OCI-LY7 (cell line): ENCODE measurements around the gene CUZD1. TPM values are rescaled to one million over a fixed set of nuclear protein-coding genes. Genes with fewer than 3 reads are reported as not detected.

Experiments
- BruUV-seq: library from RNA; stranded (reverse); fragments of 400-500 nt; replicated peaks from 2 replicates; lab custom pipeline; 2021; lab: Mats Ljungman, UMichigan
- CTCF ChIA-PET: fragments of 300-600 bp; sonication (Branson Sonifier 250); formaldehyde crosslinking; loops from one replicate; lab custom pipeline; 2022; ENCODE audit warnings: antibody characterized with exemption; ENCODE audit not compliant: unreplicated experiment; lab: Charles Lee
- POLR2A ChIA-PET: fragments of 300-600 bp; sonication (Branson Sonifier 250); formaldehyde crosslinking; loops from one replicate; lab custom pipeline; 2022; ENCODE audit warnings: antibody characterized with exemption; lab: Charles Lee
- DNase-seq: peaks from one replicate; pipeline ENCODE4 v3.0.0-alpha.2; 2015; ENCODE audit warnings: low spot score
- H2AFZ ChIP-seq: fragments of 200-600 bp; sonication (generic), shearing (Covaris generic); 2 replicates; pipeline ENCODE4 v1.6.1; 2014; ENCODE audit warnings: mild to moderate bottlenecking, antibody characterized with exemption, low read length, moderate library complexity
- H3K27ac ChIP-seq: fragments of 200-600 bp; sonication (generic); 2 replicates; pipeline ENCODE4 v1.5.1; 2014; ENCODE audit warnings: mixed run types, low read depth, mild to moderate bottlenecking, moderate library complexity, low read length, inconsistent platforms; ENCODE audit not compliant: poor library complexity, severe bottlenecking
- H3K36me3 ChIP-seq: fragments of 200-600 bp; sonication (generic); 2 replicates; pipeline ENCODE4 v1.6.1; 2014; ENCODE audit warnings: mild to moderate bottlenecking, antibody characterized with exemption, low read length, moderate library complexity, mixed read lengths; ENCODE audit not compliant: insufficient read depth
- H3K4me1 ChIP-seq: fragments of 200-600 bp; sonication (generic); 2 replicates; pipeline ENCODE4 v1.5.1; 2014; ENCODE audit warnings: mild to moderate bottlenecking, low read length; ENCODE audit not compliant: insufficient read depth, poor library complexity, severe bottlenecking
- H3K4me2 ChIP-seq: fragments of 200-600 bp; sonication (generic); 2 replicates; pipeline ENCODE4 v1.6.1; 2014; ENCODE audit warnings: mild to moderate bottlenecking, low read length
- H3K4me3 ChIP-seq: fragments of 200-600 bp; sonication (generic); 2 replicates; pipeline ENCODE4 v1.5.1; 2014; ENCODE audit warnings: mild to moderate bottlenecking, low read depth, low read length; ENCODE audit not compliant: poor library complexity, severe bottlenecking
- H3K79me2 ChIP-seq: fragments of 200-600 bp; sonication (generic); 2 replicates; pipeline ENCODE4 v1.6.1; 2016; ENCODE audit warnings: low read depth, mild to moderate bottlenecking, low read length, moderate library complexity, mixed read lengths; ENCODE audit not compliant: insufficient read depth
- H3K9me2 ChIP-seq: fragments of 200-600 bp; sonication (generic); 2 replicates; pipeline ENCODE4 v1.6.1; 2016; ENCODE audit warnings: mild to moderate bottlenecking, low read length, mixed read lengths; ENCODE audit not compliant: insufficient read depth
- H3K9me3 ChIP-seq: fragments of 200-600 bp; sonication (generic); 2 replicates; pipeline ENCODE4 v1.6.1; 2014; ENCODE audit warnings: mild to moderate bottlenecking, mixed run types, low read length, mixed read lengths
- H4K20me1 ChIP-seq: fragments of 200-600 bp; sonication (generic); 2 replicates; pipeline ENCODE4 v1.6.1; 2014; ENCODE audit warnings: mild to moderate bottlenecking, antibody characterized with exemption, low read length, moderate library complexity, mixed read lengths; ENCODE audit not compliant: insufficient read depth
- CTCF ChIP-seq: fragments of 200-600 bp; sonication (generic); conservative IDR thresholded peaks from 2 replicates; pipeline ENCODE4 v1.5.1; 2014; ENCODE audit warnings: mild to moderate bottlenecking, antibody characterized with exemption, low read length, moderate library complexity, mixed read lengths
- EZH2phosphoT487 ChIP-seq: fragments of 200-600 bp; sonication (generic); IDR thresholded peaks from 2 replicates; pipeline ENCODE4 v1.6.1; 2018; ENCODE audit warnings: low read depth, borderline replicate concordance, mild to moderate bottlenecking, mixed run types, antibody characterized with exemption, low read length, moderate library complexity, mixed read lengths
- intact Hi-C: fragments of 100-400 bp; cut with micrococcal nuclease; formaldehyde crosslinking; loops from one replicate; pipeline ENCODE4 v1.10.0; 2022; ENCODE audit not compliant: unreplicated experiment
- total RNA-seq, 2 experiments: library from RNA; depleted of rRNA in 1 of 2; stranded (reverse); fragments of >200 nt in 1 of 2; shearing (Covaris generic) in 1 of 2; gene quantifications; 2 replicates each; pipeline ENCODE4 v1.2.3, GENCODE V29; 2014 to 2022

The CUZD1 gene
- total RNA-seq, 2 experiments from 2014 or later = 1.0 to 1.1 TPM

GRCh38 chr10:122798704-122799231 is 46.9 kb downstream of the CUZD1 start:
- TF ChIP-seq EZH2phosphoT487 = no peak
- no peak for TF ChIP-seq CTCF
- Histone ChIP-seq H3K79me2 (no peaks in the 10 kb centered on the region), H3K4me3 (no peak overlapping the region), H3K9me3 (no peaks in the 10 kb centered on the region), H3K4me1 (no peaks in the 10 kb centered on the region), H3K27ac (no peak overlapping the region), H3K4me2 (no peak overlapping the region), H3K9me2 (no peaks in the 10 kb centered on the region), H2AFZ (no peak overlapping the region), H4K20me1 (no peaks in the 10 kb centered on the region), H3K36me3 (no peaks in the 10 kb centered on the region)
- intact Hi-C loops = no loop called here
- no peak for DNase-seq
- no TSS peak for BruUV-seq
- CTCF ChIA-PET = no interaction called here
- POLR2A ChIA-PET = no interaction called here

GRCh38 chr10:122796796-122797195 is 48.9 kb downstream of the CUZD1 start:
- CTCF ChIA-PET = no interaction called here

More at GRCh38 chr10:122796796-122797195, 48.9 kb downstream of the CUZD1 start:
- Histone ChIP-seq H3K4me2 (no peak overlapping the region), H3K27ac (no peak overlapping the region), H3K4me1 (no peaks in the 10 kb centered on the region), H4K20me1 (no peaks in the 10 kb centered on the region), H3K9me2 (no peaks in the 10 kb centered on the region), H3K36me3 (no peaks in the 10 kb centered on the region), H3K9me3 (no peaks in the 10 kb centered on the region), H2AFZ (no peak overlapping the region), H3K4me3 (no peak overlapping the region), H3K79me2 (no peaks in the 10 kb centered on the region)
- no TSS peak for BruUV-seq
- TF ChIP-seq EZH2phosphoT487 (no peak), CTCF (no peak)
- intact Hi-C loops = no loop called here
- POLR2A ChIA-PET = interaction anchor here (0.7 kb wide), 1 partner anchor 20 kb away, joined by 3 read pairs; no protein-coding TSS in a partner anchor
- DNase-seq = no peak
